Measurements from ENCODE around the gene TCTN2. TPM values are rescaled to one million over a fixed set of nuclear protein-coding genes. Genes with fewer than 3 reads are reported as not detected.

The TCTN2 gene
- total RNA-seq, 1 donor from 2014 or later, result 29.5 TPM

DNA sequence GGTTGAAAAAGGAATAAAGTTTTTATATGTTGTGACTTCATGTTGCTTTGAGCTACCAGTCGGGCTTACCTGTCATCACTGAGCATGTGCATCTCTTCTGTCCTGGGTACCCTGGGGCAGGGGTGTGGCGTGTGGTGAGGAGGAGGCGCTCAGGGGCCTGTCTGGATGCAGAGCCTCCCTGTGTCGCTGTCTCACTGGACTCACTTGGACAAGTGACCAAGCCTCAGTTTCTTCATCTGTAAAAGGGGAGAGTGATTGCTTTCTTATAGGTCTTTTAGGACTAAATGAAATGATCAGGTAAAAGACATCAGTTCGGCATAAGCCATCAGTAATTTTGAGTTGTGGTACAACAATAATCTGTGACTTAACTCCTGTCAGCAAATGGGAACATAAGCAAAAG is 63.4 kb downstream of the TCTN2 start:
- TF ChIP-seq, protein P1, sequence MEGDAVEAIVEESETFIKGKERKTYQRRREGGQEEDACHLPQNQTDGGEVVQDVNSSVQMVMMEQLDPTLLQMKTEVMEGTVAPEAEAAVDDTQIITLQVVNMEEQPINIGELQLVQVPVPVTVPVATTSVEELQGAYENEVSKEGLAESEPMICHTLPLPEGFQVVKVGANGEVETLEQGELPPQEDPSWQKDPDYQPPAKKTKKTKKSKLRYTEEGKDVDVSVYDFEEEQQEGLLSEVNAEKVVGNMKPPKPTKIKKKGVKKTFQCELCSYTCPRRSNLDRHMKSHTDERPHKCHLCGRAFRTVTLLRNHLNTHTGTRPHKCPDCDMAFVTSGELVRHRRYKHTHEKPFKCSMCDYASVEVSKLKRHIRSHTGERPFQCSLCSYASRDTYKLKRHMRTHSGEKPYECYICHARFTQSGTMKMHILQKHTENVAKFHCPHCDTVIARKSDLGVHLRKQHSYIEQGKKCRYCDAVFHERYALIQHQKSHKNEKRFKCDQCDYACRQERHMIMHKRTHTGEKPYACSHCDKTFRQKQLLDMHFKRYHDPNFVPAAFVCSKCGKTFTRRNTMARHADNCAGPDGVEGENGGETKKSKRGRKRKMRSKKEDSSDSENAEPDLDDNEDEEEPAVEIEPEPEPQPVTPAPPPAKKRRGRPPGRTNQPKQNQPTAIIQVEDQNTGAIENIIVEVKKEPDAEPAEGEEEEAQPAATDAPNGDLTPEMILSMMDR (conservative IDR thresholded peaks at IDR 0.05), result no peak

DNA sequence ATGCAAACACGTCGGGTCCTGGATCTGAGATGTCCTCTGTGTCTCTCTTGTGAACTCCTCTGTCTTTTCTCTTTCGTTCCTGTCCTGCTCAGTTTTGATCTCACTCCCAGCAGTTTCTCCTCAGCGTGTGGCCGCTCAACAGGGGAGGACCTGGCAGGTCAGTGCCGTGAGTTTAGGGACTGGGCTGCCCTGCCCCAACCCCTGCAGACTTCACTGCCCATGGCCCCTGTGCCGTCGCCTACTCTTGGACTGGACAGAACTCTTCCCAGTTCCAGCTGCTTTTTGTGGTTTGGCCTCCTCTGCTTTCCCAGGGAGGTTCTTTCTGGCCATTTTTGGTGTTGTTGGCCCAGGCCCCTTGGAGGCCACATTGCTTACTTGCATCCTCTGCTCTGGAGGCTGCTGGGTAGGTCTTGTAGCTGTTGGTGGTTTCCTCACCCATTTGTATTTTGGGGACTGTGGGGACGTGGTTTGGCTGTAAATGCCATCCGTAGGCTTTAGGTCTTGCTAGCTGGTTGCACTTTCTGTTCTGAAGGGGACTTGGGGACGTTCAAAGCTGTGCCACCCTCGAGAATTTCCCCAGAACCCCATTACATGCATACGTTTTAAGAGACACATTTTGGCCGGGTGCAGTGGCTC is 71.1 kb downstream of the TCTN2 start:
- peaks cover 22% of the 10 kb centered on the region for H3K36me3 Mint-ChIP-seq
- H3K4me1 Mint-ChIP-seq (ENCODE audit: unreplicated experiment), result no peaks in the 10 kb centered on the region
- no peaks in the 10 kb centered on the region for H3K9me3 Mint-ChIP-seq
- H3K27me3 Mint-ChIP-seq, result no peaks in the 10 kb centered on the region
- TF ChIP-seq, protein P1 (conservative IDR thresholded peaks at IDR 0.05), result no peak
- DNase-seq (ENCODE audit: extremely low spot score, unreplicated experiment), result no peak
- H3K4me3 Mint-ChIP-seq, result no peak overlapping the region
- H3K27ac Mint-ChIP-seq, result no peak overlapping the region

More for the DNA sequence above, 63.4 kb downstream of the TCTN2 start:
- H3K4me1 Mint-ChIP-seq (ENCODE audit: unreplicated experiment), result no peaks in the 10 kb centered on the region
- no peaks in the 10 kb centered on the region for H3K9me3 Mint-ChIP-seq
- H3K27ac Mint-ChIP-seq, result no peak overlapping the region
- H3K27me3 Mint-ChIP-seq, result no peaks in the 10 kb centered on the region
- peaks cover 10% of the 10 kb centered on the region for H3K36me3 Mint-ChIP-seq
- no peak overlapping the region for H3K4me3 Mint-ChIP-seq
- no peak for DNase-seq (ENCODE audit: extremely low spot score, unreplicated experiment)

DNA sequence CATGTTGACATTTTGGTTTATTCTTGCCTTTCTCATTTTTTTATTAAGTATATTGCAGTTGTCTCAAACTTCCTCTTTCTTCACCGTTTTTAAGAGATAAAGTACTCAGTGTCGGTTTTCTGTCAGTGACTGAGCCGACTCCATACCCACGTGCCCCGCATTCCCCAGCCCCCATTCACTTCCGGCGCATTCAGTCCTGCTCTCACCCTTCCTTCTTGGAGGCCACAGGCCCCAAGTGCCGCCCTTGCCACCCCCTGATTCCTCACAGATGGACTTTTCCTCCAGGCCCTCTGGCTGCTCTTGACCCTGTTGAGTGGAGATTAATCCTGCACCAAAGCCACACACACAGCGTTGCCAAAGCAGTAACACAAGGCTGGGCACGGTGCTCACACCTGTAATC is 72.1 kb downstream of the TCTN2 start:
- TF ChIP-seq, protein P1 (conservative IDR thresholded peaks at IDR 0.05), result no peak
- no peaks in the 10 kb centered on the region for H3K4me1 Mint-ChIP-seq (ENCODE audit: unreplicated experiment)
- no peaks in the 10 kb centered on the region for H3K9me3 Mint-ChIP-seq
- H3K27ac Mint-ChIP-seq, result no peak overlapping the region
- peaks cover 25% of the 10 kb centered on the region for H3K36me3 Mint-ChIP-seq
- no peak for DNase-seq (ENCODE audit: extremely low spot score, unreplicated experiment)
- H3K4me3 Mint-ChIP-seq, result no peak overlapping the region
- no peaks in the 10 kb centered on the region for H3K27me3 Mint-ChIP-seq

DNA sequence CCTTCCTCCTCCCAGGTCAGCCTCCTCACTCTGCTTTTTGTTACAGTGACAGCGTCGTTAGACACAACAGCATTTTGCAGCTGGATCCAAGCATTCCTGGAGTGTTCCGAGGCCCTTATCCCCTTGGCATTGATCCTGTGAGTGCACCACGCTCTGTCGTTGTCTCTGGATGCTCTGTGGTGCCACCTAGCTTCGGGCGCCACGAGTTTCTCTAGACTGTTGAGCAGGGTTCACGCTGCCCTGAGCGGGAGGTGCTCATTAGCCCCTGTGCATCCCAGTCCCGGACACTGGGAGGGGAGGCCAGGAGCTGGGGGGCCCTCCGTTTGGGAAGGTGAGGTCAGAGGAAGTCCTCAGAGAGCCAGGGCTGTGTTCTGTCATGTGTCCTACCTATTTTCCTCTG is 73.9 kb downstream of the TCTN2 start:
- TF ChIP-seq, protein P1 (conservative IDR thresholded peaks at IDR 0.05), result no peak
- no peak overlapping the region for H3K27ac Mint-ChIP-seq
- peaks cover 29% of the 10 kb centered on the region for H3K36me3 Mint-ChIP-seq
- no peak for DNase-seq (ENCODE audit: extremely low spot score, unreplicated experiment)
- no peak overlapping the region for H3K4me3 Mint-ChIP-seq
- H3K27me3 Mint-ChIP-seq, result no peaks in the 10 kb centered on the region
- H3K9me3 Mint-ChIP-seq, result no peaks in the 10 kb centered on the region
- H3K4me1 Mint-ChIP-seq (ENCODE audit: unreplicated experiment), result no peaks in the 10 kb centered on the region

DNA sequence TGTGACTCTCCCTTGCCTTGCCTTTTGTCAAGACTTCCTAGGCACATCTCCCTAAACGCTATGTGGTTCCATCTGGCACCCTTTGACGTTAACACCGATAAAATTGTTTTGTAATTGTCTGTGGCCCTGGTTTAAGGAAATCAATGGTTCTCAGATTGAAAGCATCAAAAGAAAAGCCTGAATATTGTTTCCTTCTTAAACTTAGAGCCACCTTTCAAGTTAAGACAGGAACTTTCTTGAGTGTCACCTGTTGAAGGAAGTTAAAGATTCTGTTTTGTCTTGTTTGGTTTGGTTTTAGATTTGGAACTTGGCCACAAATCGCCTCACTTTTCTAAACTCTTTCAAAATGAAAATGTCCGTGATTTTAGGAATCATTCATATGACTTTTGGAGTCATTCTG is 76.4 kb downstream of the TCTN2 start:
- H3K27me3 Mint-ChIP-seq, result no peaks in the 10 kb centered on the region
- peaks cover 24% of the 10 kb centered on the region for H3K36me3 Mint-ChIP-seq
- no peak for DNase-seq (ENCODE audit: extremely low spot score, unreplicated experiment)
- no peak overlapping the region for H3K27ac Mint-ChIP-seq
- H3K4me1 Mint-ChIP-seq (ENCODE audit: unreplicated experiment), result no peaks in the 10 kb centered on the region
- H3K4me3 Mint-ChIP-seq, result no peak overlapping the region
- TF ChIP-seq, protein P1 (conservative IDR thresholded peaks at IDR 0.05), result no peak
- no peaks in the 10 kb centered on the region for H3K9me3 Mint-ChIP-seq

Data from type B pancreatic cell (in vitro differentiated cells).